ENCODE results near the gene BPTF.

The BPTF gene

DNA sequence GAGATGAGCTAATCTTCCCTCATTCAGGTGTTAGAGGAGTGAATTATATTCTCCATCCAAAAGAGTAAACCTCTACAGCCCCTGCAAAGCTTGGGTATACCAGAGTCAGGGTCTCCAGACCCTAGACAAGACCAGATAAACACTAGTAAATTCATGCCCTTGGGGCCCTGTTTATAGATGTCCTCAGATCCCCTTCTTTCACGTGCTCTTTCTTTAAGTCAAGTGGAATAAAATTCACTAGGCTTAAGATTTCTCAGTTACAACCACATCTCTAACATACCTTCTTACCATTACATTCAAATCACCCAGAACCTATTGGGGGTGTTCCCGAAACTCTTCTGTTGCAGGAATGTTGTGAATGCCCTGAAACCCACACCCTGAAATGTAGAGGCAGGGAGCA, 173.2 kb downstream of the BPTF start:
- TF ChIP-seq, protein P1, sequence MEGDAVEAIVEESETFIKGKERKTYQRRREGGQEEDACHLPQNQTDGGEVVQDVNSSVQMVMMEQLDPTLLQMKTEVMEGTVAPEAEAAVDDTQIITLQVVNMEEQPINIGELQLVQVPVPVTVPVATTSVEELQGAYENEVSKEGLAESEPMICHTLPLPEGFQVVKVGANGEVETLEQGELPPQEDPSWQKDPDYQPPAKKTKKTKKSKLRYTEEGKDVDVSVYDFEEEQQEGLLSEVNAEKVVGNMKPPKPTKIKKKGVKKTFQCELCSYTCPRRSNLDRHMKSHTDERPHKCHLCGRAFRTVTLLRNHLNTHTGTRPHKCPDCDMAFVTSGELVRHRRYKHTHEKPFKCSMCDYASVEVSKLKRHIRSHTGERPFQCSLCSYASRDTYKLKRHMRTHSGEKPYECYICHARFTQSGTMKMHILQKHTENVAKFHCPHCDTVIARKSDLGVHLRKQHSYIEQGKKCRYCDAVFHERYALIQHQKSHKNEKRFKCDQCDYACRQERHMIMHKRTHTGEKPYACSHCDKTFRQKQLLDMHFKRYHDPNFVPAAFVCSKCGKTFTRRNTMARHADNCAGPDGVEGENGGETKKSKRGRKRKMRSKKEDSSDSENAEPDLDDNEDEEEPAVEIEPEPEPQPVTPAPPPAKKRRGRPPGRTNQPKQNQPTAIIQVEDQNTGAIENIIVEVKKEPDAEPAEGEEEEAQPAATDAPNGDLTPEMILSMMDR (IDR thresholded peaks at IDR 0.05; ENCODE audit: insufficient read depth, low read length, poor library complexity, severe bottlenecking): no peak
- Histone ChIP-seq H3K4me3 (replicated peaks; ENCODE audit: low read depth, low read length) (no peak overlapping the region), H3K36me3 (ENCODE audit: control insufficient read depth, insufficient read depth, low read length) (no peaks in the 10 kb centered on the region), H3K27me3 (replicated peaks; ENCODE audit: control insufficient read depth, insufficient read depth, low read length) (no peaks in the 10 kb centered on the region)
- no peak for DNase-seq (ENCODE audit: extremely low read depth, insufficient read length)

DNA sequence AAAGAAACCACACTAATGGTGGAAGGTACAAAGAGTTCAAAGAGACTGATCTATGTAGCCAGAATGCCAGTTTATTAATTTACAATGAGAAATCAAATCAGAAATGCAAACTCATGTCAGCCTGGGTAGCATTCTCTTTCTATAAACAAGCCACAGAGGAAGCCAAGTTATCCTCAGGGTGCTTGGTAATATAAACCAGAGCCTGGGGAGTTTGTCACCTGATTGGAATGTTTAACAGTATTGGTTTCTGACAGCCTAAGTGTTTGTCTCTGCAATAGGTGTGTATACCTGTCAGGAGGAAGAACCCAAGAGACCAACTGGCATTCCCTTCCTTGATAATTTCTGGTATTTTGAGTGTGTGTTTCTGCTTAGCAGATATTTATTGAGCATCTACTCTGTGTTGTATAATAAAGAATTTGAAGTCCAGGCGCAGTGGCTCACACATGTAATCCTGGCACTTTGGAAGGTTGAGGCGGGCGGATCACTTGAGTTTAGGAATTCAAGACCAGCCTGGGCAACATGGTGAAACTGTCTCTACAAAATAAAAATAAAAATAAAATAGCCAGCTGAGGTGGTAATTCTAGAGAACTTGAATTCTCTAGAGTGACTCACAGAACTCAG, 174.1 kb downstream of the BPTF start:
- TF ChIP-seq, protein P1 (IDR thresholded peaks at IDR 0.05; ENCODE audit: insufficient read depth, low read length, poor library complexity, severe bottlenecking): no peak
- DNase-seq (ENCODE audit: extremely low read depth, insufficient read length): no peak

DNA sequence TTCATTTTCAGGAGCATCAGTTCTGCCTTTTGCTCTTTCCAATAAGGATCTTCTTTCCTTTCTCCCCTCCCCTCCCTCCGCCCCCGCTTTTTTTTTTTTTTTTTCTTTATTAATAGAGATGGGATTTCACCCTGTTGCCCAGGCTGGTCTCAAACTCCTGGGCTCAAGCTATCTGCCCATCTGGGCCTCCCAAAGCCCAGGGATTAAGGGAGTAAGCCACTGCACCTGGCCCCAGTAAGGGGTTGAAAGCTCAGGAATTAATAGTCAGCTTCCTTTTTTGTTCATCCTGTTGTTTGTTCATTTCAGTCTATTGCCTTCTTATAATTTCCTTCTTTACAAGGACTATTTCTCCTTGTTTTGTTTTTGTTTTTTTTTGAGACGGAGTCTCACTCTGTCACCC, 178.9 kb downstream of the BPTF start:
- Histone ChIP-seq H3K36me3 (ENCODE audit: control insufficient read depth, insufficient read depth, low read length) (no peaks in the 10 kb centered on the region), H3K27me3 (replicated peaks; ENCODE audit: control insufficient read depth, insufficient read depth, low read length) (no peaks in the 10 kb centered on the region), H3K4me3 (replicated peaks; ENCODE audit: low read depth, low read length) (no peak overlapping the region)
- DNase-seq (ENCODE audit: extremely low read depth, insufficient read length): no peak
- TF ChIP-seq, protein P1 (IDR thresholded peaks at IDR 0.05; ENCODE audit: insufficient read depth, low read length, poor library complexity, severe bottlenecking): no peak

More for the DNA sequence above, 174.1 kb downstream of the BPTF start:
- Histone ChIP-seq H3K4me3 (replicated peaks; ENCODE audit: low read depth, low read length) (no peak overlapping the region), H3K27me3 (replicated peaks; ENCODE audit: control insufficient read depth, insufficient read depth, low read length) (no peaks in the 10 kb centered on the region), H3K36me3 (ENCODE audit: control insufficient read depth, insufficient read depth, low read length) (no peaks in the 10 kb centered on the region)

DNA sequence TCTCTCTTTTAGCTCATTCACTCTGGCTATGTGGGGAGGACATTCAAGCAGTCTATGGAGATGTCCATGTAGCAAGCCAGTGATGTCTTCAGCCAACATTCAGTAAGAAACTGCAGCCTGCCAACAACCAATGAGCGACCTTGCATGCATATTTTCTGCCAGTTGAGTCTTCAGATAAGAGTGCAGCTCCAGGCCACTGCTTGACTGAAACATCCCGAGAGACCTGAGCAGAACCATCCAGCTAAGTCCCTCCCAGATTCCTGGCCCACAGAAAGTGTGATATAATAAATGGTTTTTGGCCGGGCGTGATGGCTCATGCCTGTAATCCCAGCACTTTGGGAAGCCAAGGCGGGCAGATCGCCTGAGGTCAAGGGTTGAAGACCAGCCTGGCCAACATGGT, 181.5 kb downstream of the BPTF start:
- no peaks in the 10 kb centered on the region for H3K27me3 ChIP-seq (replicated peaks; ENCODE audit: control insufficient read depth, insufficient read depth, low read length)
- no peak for DNase-seq (ENCODE audit: extremely low read depth, insufficient read length)
- H3K36me3 ChIP-seq (ENCODE audit: control insufficient read depth, insufficient read depth, low read length): no peaks in the 10 kb centered on the region
- TF ChIP-seq, protein P1 (IDR thresholded peaks at IDR 0.05; ENCODE audit: insufficient read depth, low read length, poor library complexity, severe bottlenecking): no peak
- H3K4me3 ChIP-seq (replicated peaks; ENCODE audit: low read depth, low read length): no peak overlapping the region

DNA sequence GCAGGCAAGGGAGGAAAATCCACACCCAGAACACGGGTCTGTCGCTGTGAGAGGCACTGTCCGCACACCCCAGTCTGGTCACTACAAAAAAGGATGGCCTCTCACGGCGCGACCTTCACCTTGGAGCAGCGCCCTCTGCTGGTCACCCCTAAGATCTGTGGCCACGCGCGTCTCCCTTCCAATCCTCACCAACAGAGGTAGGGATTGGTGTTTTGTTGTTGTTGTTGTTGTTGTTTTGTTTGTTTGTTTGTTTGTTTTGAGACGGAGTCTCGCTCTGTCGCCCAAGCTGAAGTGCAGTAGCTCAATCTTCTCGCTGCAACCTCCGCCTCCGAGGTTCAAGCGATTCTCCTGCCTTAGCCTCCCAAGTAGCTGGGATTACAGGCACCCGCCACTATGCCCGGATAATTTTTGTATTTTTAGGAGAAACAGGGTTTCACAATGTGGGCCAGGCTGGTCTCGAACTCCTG, 185.9 kb downstream of the BPTF start:
- no peaks in the 10 kb centered on the region for H3K27me3 ChIP-seq (replicated peaks; ENCODE audit: control insufficient read depth, insufficient read depth, low read length)
- peak; percentile 34 for DNase-seq (ENCODE audit: extremely low read depth, insufficient read length)
- H3K36me3 ChIP-seq (ENCODE audit: control insufficient read depth, insufficient read depth, low read length): no peaks in the 10 kb centered on the region
- TF ChIP-seq, protein P1 (IDR thresholded peaks at IDR 0.05; ENCODE audit: insufficient read depth, low read length, poor library complexity, severe bottlenecking): peak; percentile 80
- H3K4me3 ChIP-seq (replicated peaks; ENCODE audit: low read depth, low read length): peak overlapping the region; percentile 40

DNA sequence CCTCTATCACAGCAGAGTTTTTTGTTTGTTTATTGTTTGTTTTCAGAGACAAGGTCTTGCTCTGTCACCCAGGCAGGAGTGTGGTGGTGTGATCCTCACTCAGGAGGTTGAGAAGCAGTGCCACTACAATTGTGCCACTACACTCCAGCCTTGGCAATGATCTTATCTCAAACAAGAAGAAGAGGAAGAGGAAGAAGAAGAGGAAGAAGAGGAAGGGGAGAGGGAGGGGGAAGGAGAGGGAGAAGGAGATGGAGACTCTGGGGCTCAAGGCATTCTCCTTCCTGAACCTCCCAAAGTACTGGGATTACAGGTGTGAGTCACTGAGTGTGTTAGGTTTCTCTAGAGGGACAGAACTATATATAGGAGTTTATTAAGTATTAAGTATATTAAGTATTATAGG, 188.1 kb downstream of the BPTF start:
- Histone ChIP-seq H3K27me3 (replicated peaks; ENCODE audit: control insufficient read depth, insufficient read depth, low read length) (no peaks in the 10 kb centered on the region), H3K36me3 (ENCODE audit: control insufficient read depth, insufficient read depth, low read length) (no peaks in the 10 kb centered on the region), H3K4me3 (replicated peaks; ENCODE audit: low read depth, low read length) (no peak overlapping the region)
- no peak for DNase-seq (ENCODE audit: extremely low read depth, insufficient read length)
- TF ChIP-seq, protein P1 (IDR thresholded peaks at IDR 0.05; ENCODE audit: insufficient read depth, low read length, poor library complexity, severe bottlenecking): no peak

Measured in GM06990 (cell line).